TTC549 (cell line): ENCODE results near the gene TUFT1.
"Not testable (repeated sequence)": the region's sequence is repeated elsewhere in the genome, so short reads cannot be mapped to it uniquely, and the experiment has no call there.

Experiments
- FAIRE-seq: peaks from 2 replicates; lab custom pipeline; 2012; peaks lifted over from hg19 to GRCh38; lab: Jason Lieb, UNC

TUFT1 gene

GRCh38 chr1:151512801-151513625 is 27.1 kb upstream of the TUFT1 start:
- FAIRE-seq: no peak

GRCh38 chr1:151513626-151514121 is 26.4 kb upstream of the TUFT1 start:
- no peak for FAIRE-seq

- FAIRE-seq: no peak
Observed at GRCh38 chr1:151514366-151514765, 25.7 kb upstream of the TUFT1 start.

- no peak for FAIRE-seq
Observed at GRCh38 chr1:151515265-151515664, 24.8 kb upstream of the TUFT1 start.

GRCh38 chr1:151516031-151516511 is 24.0 kb upstream of the TUFT1 start:
- no peak for FAIRE-seq

GRCh38 chr1:151518431-151518830 is 21.7 kb upstream of the TUFT1 start:
- FAIRE-seq: no peak

GRCh38 chr1:151518936-151519335 is 21.2 kb upstream of the TUFT1 start:
- FAIRE-seq: no peak

GRCh38 chr1:151519667-151520066 is 20.4 kb upstream of the TUFT1 start:
- FAIRE-seq: no peak

- no peak for FAIRE-seq
Observed at GRCh38 chr1:151520359-151520758, 19.8 kb upstream of the TUFT1 start.

GRCh38 chr1:151522427-151522826 is 17.7 kb upstream of the TUFT1 start:
- not testable (repeated sequence) for FAIRE-seq

GRCh38 chr1:151523326-151523725 is 16.8 kb upstream of the TUFT1 start:
- FAIRE-seq: no peak

- no peak for FAIRE-seq
Observed at GRCh38 chr1:151524736-151525135, 15.4 kb upstream of the TUFT1 start.

GRCh38 chr1:151526735-151527525 is 13.2 kb upstream of the TUFT1 start:
- no peak for FAIRE-seq

- no peak for FAIRE-seq
Observed at GRCh38 chr1:151529211-151529702, 10.9 kb upstream of the TUFT1 start.

GRCh38 chr1:151529781-151530180 is 10.3 kb upstream of the TUFT1 start:
- no peak for FAIRE-seq

GRCh38 chr1:151530461-151530860 is 9.6 kb upstream of the TUFT1 start:
- no peak for FAIRE-seq

GRCh38 chr1:151533870-151534269 is 6.2 kb upstream of the TUFT1 start:
- no peak for FAIRE-seq

- FAIRE-seq: peak; percentile 85
Observed at GRCh38 chr1:151534662-151535278, 5.3 kb upstream of the TUFT1 start.

GRCh38 chr1:151535326-151536271 is 4.5 kb upstream of the TUFT1 start:
- no peak for FAIRE-seq

GRCh38 chr1:151536499-151536898 is 3.6 kb upstream of the TUFT1 start:
- no peak for FAIRE-seq

- no peak for FAIRE-seq
Observed at GRCh38 chr1:151537112-151537511, 3.0 kb upstream of the TUFT1 start.
